Sigmoid colon (tissue), 7 donors: ENCODE data around the gene KDM1B. TPM values are rescaled to one million over a fixed set of nuclear protein-coding genes. Genes with fewer than 3 reads are reported as not detected.

Experiments used
- DNase-seq: peaks from one replicate; pipeline ENCODE4 v3.0.0-alpha.2; 2019
- H3K27ac ChIP-seq, 4 donors: fragments of 200-600 bp; sonication (generic); one replicate each; pipeline ENCODE4 v1.5.1; 2016 to 2019; ENCODE audit warnings: mild to moderate bottlenecking in 1 of 4
- H3K27me3 ChIP-seq, 3 donors: fragments of 200-600 bp; sonication (generic); one replicate each; pipeline ENCODE4 v1.5.1; 2019; ENCODE audit warnings: mild to moderate bottlenecking in 1 of 3
- H3K36me3 ChIP-seq, 4 donors: fragments of 200-600 bp; sonication (generic); one replicate each; pipeline ENCODE4 v1.5.1; 2016 to 2019
- H3K4me1 ChIP-seq, 4 donors: fragments of 200-600 bp; sonication (generic); one replicate each; pipeline ENCODE4 v1.5.1; 2017 to 2019
- H3K4me3 ChIP-seq, 4 donors: fragments of 200-600 bp; sonication (generic); one replicate each; pipeline ENCODE4 v1.5.1; 2017 to 2019; ENCODE audit warnings: mild to moderate bottlenecking in 2 of 4, moderate library complexity in 1 of 4
- H3K9me3 ChIP-seq, 4 donors: fragments of 200-600 bp in 3 of 4; sonication (generic) in 3 of 4; one replicate each; pipeline versions ENCODE4 v1.5.1 to v1.6.1; 2013 to 2019
- EP300 ChIP-seq, 4 donors: sonication (generic); formaldehyde crosslinking; IDR thresholded peaks; one replicate each; pipeline ENCODE4 v1.6.1; 2017; ENCODE audit warnings: antibody characterized with exemption in 4 of 4
- POLR2A ChIP-seq, 2 donors: fragments of 450-650 bp; IDR thresholded peaks; one replicate each; pipeline ENCODE4 v1.6.1; 2016; ENCODE audit warnings: antibody characterized with exemption in 2 of 2, mild to moderate bottlenecking in 2 of 2, moderate library complexity in 2 of 2
- POLR2AphosphoS5 ChIP-seq, 4 donors: sonication (generic); formaldehyde crosslinking; IDR thresholded peaks; one replicate each; pipeline ENCODE4 v1.6.1; 2017; ENCODE audit warnings: antibody characterized with exemption in 4 of 4
- WGBS, 2 donors: extraction: QIAGEN DNeasy Blood & Tissue Kit; methylation state at CpG; one replicate each; pipeline ENCODE4 v1.1.7; 2013; 5-methylcytosine and 5-hydroxymethylcytosine counted together
- intact Hi-C: fragments of 100-400 bp; cut with DNase I; formaldehyde crosslinking; loops from one replicate; pipeline ENCODE4 v1.15.1; 2023
- polyA plus RNA-seq, 3 donors: library from polyadenylated mRNA; stranded (reverse); fragments of 200-250 nt; gene quantifications; one replicate each; pipeline ENCODE4 v1.2.3, GENCODE V29; 2013
- total RNA-seq, 4 donors: library from RNA; depleted of rRNA; stranded (reverse); fragments of >200 nt; gene quantifications; one replicate each; pipeline ENCODE4 v1.1.0, GENCODE V29; 2016
- TF ChIP-seq, protein P1 (sequence below), 4 experiments: fragments of 450-650 bp in 3 of 4; fragments of 200-600 bp in 1 of 4; IDR thresholded peaks; one replicate each; pipeline ENCODE4 v1.5.1; 2016 to 2019; ENCODE audit warnings: antibody characterized with exemption in 4 of 4, mild to moderate bottlenecking in 3 of 4, moderate library complexity in 2 of 4
- donor health status: healthy with polysubstance abuse.
- donor health status: Bipolar disorder and iron deficiency.
- donor health status: healthy.

Gene KDM1B
- total and polyA plus RNA-seq, 7 donors: 10.2 to 32.8 (median 14.2) TPM

DNA sequence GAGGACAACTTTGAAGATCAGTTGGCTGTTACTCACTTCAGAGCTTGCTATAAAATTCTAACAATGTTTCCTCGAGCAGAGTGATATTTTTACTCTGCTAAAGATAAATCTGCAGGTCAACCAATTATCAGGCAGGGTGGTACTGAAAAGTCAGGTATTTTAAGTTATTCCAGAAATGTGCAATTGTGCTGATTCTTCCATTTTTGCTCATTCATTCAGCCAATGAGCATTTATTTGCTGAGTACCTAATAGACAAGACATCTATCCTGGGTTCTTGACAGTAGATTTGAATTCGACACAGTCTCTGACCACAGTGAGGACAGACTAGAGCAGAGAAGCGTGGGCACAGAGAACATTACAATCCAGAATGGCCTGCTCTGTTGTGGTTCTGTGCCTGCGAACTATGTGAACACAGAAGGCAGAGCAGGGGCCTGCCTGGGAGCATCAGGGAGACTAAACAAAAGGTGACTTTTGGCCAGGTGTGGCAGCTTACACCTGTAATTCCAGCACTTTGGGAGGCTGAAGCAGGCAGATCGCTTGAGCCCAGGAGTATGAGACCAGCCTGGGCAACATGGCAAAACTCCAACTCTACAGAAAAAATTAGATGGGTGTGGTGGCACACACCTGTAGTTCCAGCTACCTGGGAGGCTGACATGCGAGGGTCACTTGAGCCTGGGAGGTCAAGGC is 15.1 kb upstream of the KDM1B start:
- Histone ChIP-seq H3K27ac (no peak overlapping the region), H3K36me3 (peaks cover 0 to 40% (median 11%) of the 10 kb centered on the region in 4 donors), H3K9me3 (no peaks in the 10 kb centered on the region), H3K4me3 (no peak overlapping the region), H3K27me3 (no peaks in the 10 kb centered on the region), H3K4me1 (no peaks in the 10 kb centered on the region)
- intact Hi-C loops: no loop called here
- WGBS, 2 donors: 24 to 78% methylated on average over 6 of the region's 6 CpGs
- TF ChIP-seq EP300 (IDR thresholded peaks at IDR 0.05): no peak
- no peak for TF ChIP-seq POLR2AphosphoS5 (IDR thresholded peaks at IDR 0.05)
- TF ChIP-seq, protein P1, sequence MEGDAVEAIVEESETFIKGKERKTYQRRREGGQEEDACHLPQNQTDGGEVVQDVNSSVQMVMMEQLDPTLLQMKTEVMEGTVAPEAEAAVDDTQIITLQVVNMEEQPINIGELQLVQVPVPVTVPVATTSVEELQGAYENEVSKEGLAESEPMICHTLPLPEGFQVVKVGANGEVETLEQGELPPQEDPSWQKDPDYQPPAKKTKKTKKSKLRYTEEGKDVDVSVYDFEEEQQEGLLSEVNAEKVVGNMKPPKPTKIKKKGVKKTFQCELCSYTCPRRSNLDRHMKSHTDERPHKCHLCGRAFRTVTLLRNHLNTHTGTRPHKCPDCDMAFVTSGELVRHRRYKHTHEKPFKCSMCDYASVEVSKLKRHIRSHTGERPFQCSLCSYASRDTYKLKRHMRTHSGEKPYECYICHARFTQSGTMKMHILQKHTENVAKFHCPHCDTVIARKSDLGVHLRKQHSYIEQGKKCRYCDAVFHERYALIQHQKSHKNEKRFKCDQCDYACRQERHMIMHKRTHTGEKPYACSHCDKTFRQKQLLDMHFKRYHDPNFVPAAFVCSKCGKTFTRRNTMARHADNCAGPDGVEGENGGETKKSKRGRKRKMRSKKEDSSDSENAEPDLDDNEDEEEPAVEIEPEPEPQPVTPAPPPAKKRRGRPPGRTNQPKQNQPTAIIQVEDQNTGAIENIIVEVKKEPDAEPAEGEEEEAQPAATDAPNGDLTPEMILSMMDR (IDR thresholded peaks at IDR 0.05): no peak
- no peak for TF ChIP-seq POLR2A (IDR thresholded peaks at IDR 0.05)
- DNase-seq: no peak

DNA sequence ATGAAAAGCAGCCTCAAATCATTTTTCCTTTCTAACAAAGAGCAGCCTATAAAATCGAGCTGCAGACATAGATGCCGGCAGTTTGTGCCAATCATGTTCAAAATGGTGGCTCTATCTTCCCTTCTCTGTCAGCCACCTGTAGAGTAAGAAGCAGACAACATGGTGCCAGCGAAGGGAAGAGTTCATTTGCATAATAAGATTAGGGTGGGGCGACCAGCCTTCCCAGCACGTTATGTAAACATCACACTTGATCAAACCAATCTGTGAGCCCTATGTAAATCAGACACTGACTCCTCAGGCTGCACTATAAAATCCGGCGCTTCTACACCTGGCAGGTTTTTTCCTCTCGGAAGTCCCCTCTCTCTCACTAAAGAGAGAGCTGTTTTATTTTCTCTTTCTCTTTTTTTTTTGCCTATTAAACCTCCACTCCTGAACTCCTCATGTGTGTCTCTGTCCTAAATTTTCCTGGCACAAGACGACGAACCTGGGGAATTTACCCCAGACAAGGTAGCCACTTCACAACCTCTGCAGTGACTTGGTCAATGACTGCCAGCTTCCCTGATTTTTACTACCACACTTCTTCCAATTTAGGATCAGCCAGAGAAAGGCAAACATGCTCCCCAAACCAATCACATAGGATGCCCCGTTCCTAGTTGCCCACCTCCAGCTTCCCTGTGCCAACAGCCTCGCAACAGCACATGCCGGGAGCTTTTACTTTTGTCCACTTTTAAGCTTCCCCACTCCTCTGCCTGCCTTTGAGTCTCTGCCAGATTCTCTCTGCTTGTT is 13.2 kb upstream of the KDM1B start:
- Histone ChIP-seq H3K9me3 (no peaks in the 10 kb centered on the region), H3K36me3 (peaks cover 0 to 51% (median 11%) of the 10 kb centered on the region in 4 donors), H3K27ac (no peak overlapping the region), H3K4me3 (no peak overlapping the region), H3K4me1 (no peaks in the 10 kb centered on the region), H3K27me3 (no peaks in the 10 kb centered on the region)
- 64 to 80% methylated on average over 13 of the region's 13 CpGs for WGBS, 2 donors
- intact Hi-C loops: no loop called here
- no peak for DNase-seq
- TF ChIP-seq POLR2AphosphoS5 (IDR thresholded peaks at IDR 0.05): no peak
- no peak for TF ChIP-seq POLR2A (IDR thresholded peaks at IDR 0.05)
- TF ChIP-seq, protein P1 (IDR thresholded peaks at IDR 0.05): no peak

DNA sequence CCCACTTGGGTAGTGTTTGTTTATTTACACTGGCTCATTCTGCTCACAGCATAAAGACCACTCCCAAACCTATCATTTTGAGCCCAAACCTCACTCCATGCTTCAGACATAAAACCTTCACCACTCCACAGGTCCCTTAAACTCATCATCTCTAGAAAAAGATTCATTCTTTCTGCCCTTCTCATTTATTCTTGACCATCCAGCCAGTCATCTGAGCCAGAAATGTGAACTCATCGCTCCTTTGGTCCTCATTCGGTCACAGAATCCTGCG is 12.7 kb upstream of the KDM1B start:
- WGBS, 2 donors: 96% methylated on average over 3 of the region's 3 CpGs
- H3K27ac ChIP-seq: no peak overlapping the region
- TF ChIP-seq POLR2AphosphoS5 (IDR thresholded peaks at IDR 0.05): no peak
- TF ChIP-seq EP300 (IDR thresholded peaks at IDR 0.05): no peak
- TF ChIP-seq POLR2A (IDR thresholded peaks at IDR 0.05): no peak
- TF ChIP-seq, protein P1 (IDR thresholded peaks at IDR 0.05): no peak
- DNase-seq: no peak
- H3K9me3 ChIP-seq: no peaks in the 10 kb centered on the region
- no peaks in the 10 kb centered on the region for H3K4me1 ChIP-seq
- no peaks in the 10 kb centered on the region for H3K27me3 ChIP-seq
- peaks cover 0 to 56% (median 11%) of the 10 kb centered on the region in 4 donors for H3K36me3 ChIP-seq
- intact Hi-C loops: no loop called here
- H3K4me3 ChIP-seq: no peak overlapping the region

DNA sequence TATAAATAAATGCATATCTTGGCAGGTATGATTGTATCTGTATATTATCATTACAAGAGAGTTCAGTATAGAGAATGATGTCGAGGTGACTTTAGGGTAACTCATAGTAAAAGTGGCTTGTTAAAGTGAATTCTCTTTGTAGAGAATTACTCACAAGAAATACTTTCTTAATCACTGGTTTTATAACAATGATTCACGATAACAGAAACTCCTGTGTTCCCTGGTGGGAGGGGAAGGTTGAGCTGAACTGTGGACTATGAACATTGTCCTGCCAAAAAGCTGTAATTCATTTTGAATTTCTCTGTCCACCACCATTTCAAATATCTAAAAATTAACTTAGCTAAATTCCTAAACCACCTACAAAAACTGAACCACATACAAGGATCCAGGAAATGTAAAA is 8.1 kb upstream of the KDM1B start:
- Histone ChIP-seq H3K4me3 (no peak overlapping the region), H3K36me3 (peaks cover 0 to 49% (median 7%) of the 10 kb centered on the region in 4 donors), H3K9me3 (no peaks in the 10 kb centered on the region), H3K27ac (no peak overlapping the region), H3K27me3 (no peaks in the 10 kb centered on the region), H3K4me1 (no peaks in the 10 kb centered on the region)
- intact Hi-C loops: no loop called here
- 18 to 60% methylated on average over 2 of the region's 2 CpGs for WGBS, 2 donors
- no peak for DNase-seq
- TF ChIP-seq POLR2AphosphoS5 (IDR thresholded peaks at IDR 0.05): no peak
- TF ChIP-seq EP300 (IDR thresholded peaks at IDR 0.05): no peak
- TF ChIP-seq, protein P1 (IDR thresholded peaks at IDR 0.05): no peak
- TF ChIP-seq POLR2A (IDR thresholded peaks at IDR 0.05): no peak
